Mesenchymal stem cell (in vitro differentiated cells and primary cell): ENCODE measurements around the gene PLCH2.

ENCODE experiments used
- DNase-seq: peaks from one replicate; pipeline ENCODE4 v3.0.0-alpha.2; 2013
- H2AFZ ChIP-seq: one replicate; pipeline ENCODE4 v1.6.1; 2013; ENCODE audit warnings: low read depth, mild to moderate bottlenecking, control low read depth, inconsistent platforms, low read length, moderate library complexity
- H2AK5ac ChIP-seq: 2 replicates; pipeline ENCODE4 v1.6.1; 2013; ENCODE audit warnings: low read length, moderate library complexity, mild to moderate bottlenecking, inconsistent platforms; ENCODE audit not compliant: severe bottlenecking
- H2BK120ac ChIP-seq: one replicate; pipeline ENCODE4 v1.6.1; 2013; ENCODE audit warnings: low read depth, mild to moderate bottlenecking, inconsistent platforms, low read length, moderate library complexity
- H2BK12ac ChIP-seq, 2 experiments: one replicate each; pipeline ENCODE4 v1.6.1; 2013; ENCODE audit warnings: inconsistent platforms in 2 of 2, low read length in 2 of 2, mild to moderate bottlenecking in 2 of 2, moderate library complexity in 2 of 2, control low read depth in 1 of 2
- H2BK15ac ChIP-seq: one replicate; pipeline ENCODE4 v1.6.1; 2013; ENCODE audit warnings: mild to moderate bottlenecking, low read depth, inconsistent platforms; ENCODE audit not compliant: poor library complexity, severe bottlenecking
- H2BK5ac ChIP-seq: 2 replicates; pipeline ENCODE4 v1.6.1; 2013; ENCODE audit warnings: low read depth, mild to moderate bottlenecking, low read length, control low read depth, inconsistent platforms; ENCODE audit not compliant: poor library complexity, severe bottlenecking
- H3K14ac ChIP-seq, 2 experiments: one replicate each; pipeline ENCODE4 v1.6.1; 2013; ENCODE audit warnings: inconsistent platforms in 2 of 2, low read length in 2 of 2, control low read depth in 1 of 2, mild to moderate bottlenecking in 1 of 2, moderate library complexity in 1 of 2
- H3K18ac ChIP-seq, 2 experiments: one replicate each; pipeline ENCODE4 v1.6.1; 2013; ENCODE audit warnings: inconsistent platforms in 2 of 2, low read length in 2 of 2, control low read depth in 1 of 2, low read depth in 1 of 2, mild to moderate bottlenecking in 1 of 2
- H3K23ac ChIP-seq, 2 experiments: one replicate each; pipeline ENCODE4 v1.6.1; 2013; ENCODE audit warnings: inconsistent platforms in 2 of 2, low read length in 2 of 2, mild to moderate bottlenecking in 2 of 2, moderate library complexity in 2 of 2, control low read depth in 1 of 2
- H3K27ac ChIP-seq: 2 replicates; pipeline ENCODE4 v1.5.1; 2013; ENCODE audit warnings: mild to moderate bottlenecking, moderate library complexity, low read length, control low read depth, inconsistent platforms; ENCODE audit not compliant: poor library complexity, severe bottlenecking
- H3K27me3 ChIP-seq, 2 experiments: 2 replicates each; pipeline versions ENCODE4 v1.6.1 to v1.7.0; 2013; ENCODE audit warnings: low read length in 2 of 2, mild to moderate bottlenecking in 2 of 2, moderate library complexity in 2 of 2, control low read depth in 1 of 2, inconsistent platforms in 1 of 2; ENCODE audit not compliant: control insufficient read depth in 1 of 2, insufficient read depth in 1 of 2
- H3K36me3 ChIP-seq, 2 experiments: 2 replicates each; pipeline versions ENCODE4 v1.6.1 to v1.7.0; 2013; ENCODE audit warnings: low read length in 2 of 2, control low read depth in 1 of 2, inconsistent platforms in 1 of 2, low read depth in 1 of 2, mild to moderate bottlenecking in 1 of 2; ENCODE audit not compliant: insufficient read depth in 2 of 2, control insufficient read depth in 1 of 2
- H3K4ac ChIP-seq, 2 experiments: one replicate each; pipeline ENCODE4 v1.6.1; 2013; ENCODE audit warnings: inconsistent platforms in 2 of 2, low read length in 2 of 2, mild to moderate bottlenecking in 2 of 2, moderate library complexity in 2 of 2, control low read depth in 1 of 2, low read depth in 1 of 2
- H3K4me1 ChIP-seq: 2 replicates; pipeline ENCODE4 v1.6.1; 2013; ENCODE audit warnings: low read depth, low read length, control low read depth; ENCODE audit not compliant: control insufficient read depth, insufficient read depth
- H3K4me2 ChIP-seq: 2 replicates; pipeline ENCODE4 v1.6.1; 2013; ENCODE audit warnings: low read length, mild to moderate bottlenecking, inconsistent platforms; ENCODE audit not compliant: poor library complexity, severe bottlenecking
- H3K4me3 ChIP-seq, 2 experiments: 2 replicates each; pipeline versions ENCODE4 v1.5.1 to v1.7.0; 2013; ENCODE audit warnings: low read length in 2 of 2, mild to moderate bottlenecking in 2 of 2, control low read depth in 1 of 2, low read depth in 1 of 2; ENCODE audit not compliant: insufficient read depth in 1 of 2
- H3K79me1 ChIP-seq: replicated peaks from 2 replicates; pipeline ENCODE4 v1.6.1; 2013; ENCODE audit warnings: mild to moderate bottlenecking, control low read depth, low read length, inconsistent platforms; ENCODE audit not compliant: poor library complexity, severe bottlenecking
- H3K9ac ChIP-seq: 2 replicates; pipeline ENCODE4 v1.7.0; 2013; ENCODE audit warnings: mild to moderate bottlenecking, low read length, moderate library complexity
- H3K9me3 ChIP-seq: 2 replicates; pipeline ENCODE4 v1.7.0; 2013; ENCODE audit warnings: mild to moderate bottlenecking, low read length; ENCODE audit not compliant: control insufficient read depth
- H4K8ac ChIP-seq: one replicate; pipeline ENCODE4 v1.6.1; 2013; ENCODE audit warnings: inconsistent platforms, mild to moderate bottlenecking, low read length, moderate library complexity
- H4K91ac ChIP-seq: one replicate; pipeline ENCODE4 v1.6.1; 2013; ENCODE audit warnings: mild to moderate bottlenecking, low read length, inconsistent platforms
- WGBS: methylation state at CpG from one replicate; pipeline ENCODE4 v1.1.7; 2013; ENCODE audit warnings: mixed read lengths; 5-methylcytosine and 5-hydroxymethylcytosine counted together

Gene PLCH2

DNA sequence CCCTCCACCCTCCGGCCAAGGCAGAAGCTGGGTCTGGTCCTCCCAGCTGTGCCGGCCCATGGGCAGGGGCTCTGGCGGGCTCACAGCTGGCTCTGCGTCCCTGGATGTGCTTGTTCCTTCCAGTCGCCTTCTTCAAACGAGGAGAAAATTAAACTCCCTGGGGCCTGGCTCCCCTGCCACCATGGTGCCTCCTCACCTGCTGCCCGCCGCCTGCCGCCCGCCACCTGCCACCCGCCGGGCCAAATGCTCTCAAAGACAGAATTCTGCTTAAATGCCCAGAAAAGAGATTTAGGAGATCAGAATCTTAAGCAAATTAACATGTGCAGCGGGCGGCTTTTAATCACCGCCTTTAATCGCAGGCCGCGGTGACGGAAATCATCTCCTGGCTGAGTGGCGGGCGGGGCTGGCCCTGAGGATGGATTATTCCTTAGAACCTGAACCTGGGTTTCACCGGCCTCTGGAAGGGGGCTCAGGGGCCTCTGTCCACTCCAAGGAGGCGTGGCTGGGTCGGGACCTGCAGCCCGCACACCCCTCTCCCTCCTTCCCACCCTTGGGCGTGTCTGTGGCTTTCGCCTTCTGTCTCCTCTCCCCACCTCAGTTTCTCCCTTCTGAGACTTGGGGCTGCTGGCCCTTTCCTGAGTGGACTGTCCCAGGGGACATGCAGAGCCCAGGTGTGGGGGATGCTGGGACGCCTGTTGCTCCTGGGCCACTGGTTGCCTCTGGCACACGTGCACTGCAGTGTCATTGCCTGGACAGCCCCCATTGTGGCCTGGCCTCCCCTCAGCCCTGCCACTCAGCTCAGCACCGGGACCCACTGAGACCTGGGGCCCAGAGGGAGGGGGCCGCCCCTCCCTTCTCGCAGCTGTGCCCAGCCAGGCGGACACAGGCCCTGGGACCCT is 10.5 kb upstream of the PLCH2 start:
- H4K8ac ChIP-seq: no peak overlapping the region
- WGBS: 79% methylated on average over 33 of the region's 33 CpGs
- H4K91ac ChIP-seq: no peak overlapping the region
- no peak overlapping the region for H2BK12ac ChIP-seq
- H2BK15ac ChIP-seq: no peak overlapping the region
- H3K9ac ChIP-seq: no peak overlapping the region
- no peak overlapping the region for H2BK120ac ChIP-seq
- peaks cover 82% of the 10 kb centered on the region for H3K4me1 ChIP-seq
- H2AK5ac ChIP-seq: no peak overlapping the region
- no peak overlapping the region for H3K4me2 ChIP-seq
- no peaks in the 10 kb centered on the region for H3K9me3 ChIP-seq
- no peak overlapping the region for H3K18ac ChIP-seq
- no peak overlapping the region for H3K4ac ChIP-seq
- H3K27me3 ChIP-seq: peaks cover 0 to 78% of the 10 kb centered on the region in 2 experiments
- peaks cover 0 to 11% of the 10 kb centered on the region in 2 experiments for H3K36me3 ChIP-seq
- H3K14ac ChIP-seq: no peak overlapping the region
- H3K79me1 ChIP-seq: peaks cover 34% of the 10 kb centered on the region
- peak overlapping the region in 1 of 2 experiments; percentile 21 for H3K4me3 ChIP-seq
- H3K23ac ChIP-seq: no peak overlapping the region
- no peak for DNase-seq
- no peak overlapping the region for H2AFZ ChIP-seq
- H3K27ac ChIP-seq: no peak overlapping the region
- no peak overlapping the region for H2BK5ac ChIP-seq

DNA sequence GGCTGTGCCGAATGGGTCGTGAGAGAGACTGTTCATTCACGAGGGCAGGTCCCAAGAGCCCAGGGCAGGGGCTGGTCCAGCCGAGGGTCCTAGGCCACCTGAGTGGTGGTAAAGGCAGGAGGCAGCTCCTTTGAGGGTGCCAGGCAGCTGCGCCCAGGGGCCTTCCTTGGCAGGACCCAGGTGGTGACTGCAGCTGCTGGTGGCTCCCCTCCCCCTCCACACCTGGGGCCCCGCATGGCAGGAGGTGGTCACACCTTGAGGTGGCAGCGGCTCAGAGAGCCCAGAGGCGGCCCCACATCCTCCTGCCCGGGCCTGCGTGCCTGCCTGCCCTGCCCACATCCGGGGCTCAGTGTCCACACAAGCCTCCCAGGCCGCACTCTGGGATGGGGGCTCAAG is 9.8 kb upstream of the PLCH2 start:
- no peak overlapping the region for H3K4ac ChIP-seq
- H2BK15ac ChIP-seq: no peak overlapping the region
- no peak overlapping the region for H3K9ac ChIP-seq
- H3K79me1 ChIP-seq: peaks cover 29% of the 10 kb centered on the region
- H3K4me3 ChIP-seq: no peak overlapping the region
- 76% methylated on average over 12 of the region's 12 CpGs for WGBS
- no peak overlapping the region for H3K14ac ChIP-seq
- no peak overlapping the region for H3K18ac ChIP-seq
- DNase-seq: no peak
- no peak overlapping the region for H2BK12ac ChIP-seq
- H3K4me1 ChIP-seq: peaks cover 79% of the 10 kb centered on the region
- no peak overlapping the region for H2BK5ac ChIP-seq
- H4K91ac ChIP-seq: no peak overlapping the region
- H4K8ac ChIP-seq: no peak overlapping the region
- H2AFZ ChIP-seq: no peak overlapping the region
- no peaks in the 10 kb centered on the region for H3K9me3 ChIP-seq
- H3K23ac ChIP-seq: no peak overlapping the region
- peaks cover 0 to 80% of the 10 kb centered on the region in 2 experiments for H3K27me3 ChIP-seq
- no peak overlapping the region for H3K27ac ChIP-seq
- no peak overlapping the region for H3K4me2 ChIP-seq
- no peak overlapping the region for H2AK5ac ChIP-seq
- no peak overlapping the region for H2BK120ac ChIP-seq
- peaks cover 0 to 12% of the 10 kb centered on the region in 2 experiments for H3K36me3 ChIP-seq

- Histone ChIP-seq H3K4me3 (peak overlapping the region in 1 of 2 experiments; percentile 22), H3K27me3 (peaks cover 0 to 87% of the 10 kb centered on the region in 2 experiments), H2AFZ (no peak overlapping the region), H3K14ac (no peak overlapping the region), H2BK15ac (no peak overlapping the region), H3K9ac (no peak overlapping the region), H2BK120ac (no peak overlapping the region), H3K4me1 (peaks cover 77% of the 10 kb centered on the region), H3K18ac (no peak overlapping the region), H2BK5ac (no peak overlapping the region), H2BK12ac (no peak overlapping the region), H3K36me3 (peaks cover 0 to 16% of the 10 kb centered on the region in 2 experiments), H3K27ac (no peak overlapping the region), H3K9me3 (no peaks in the 10 kb centered on the region), H4K8ac (no peak overlapping the region), H3K23ac (no peak overlapping the region), H2AK5ac (no peak overlapping the region), H3K79me1 (peaks cover 28% of the 10 kb centered on the region), H3K4me2 (peak overlapping the region; percentile 63), H3K4ac (no peak overlapping the region), H4K91ac (no peak overlapping the region)
- WGBS: 12% methylated on average over 19 of the region's 30 CpGs
- DNase-seq: no peak
Observed at GRCh38 chr1:2466958-2467554, 9.0 kb upstream of the PLCH2 start.

- Histone ChIP-seq H3K4me2 (no peak overlapping the region), H3K9me3 (no peaks in the 10 kb centered on the region), H3K79me1 (peaks cover 23% of the 10 kb centered on the region), H2BK120ac (no peak overlapping the region), H2BK12ac (no peak overlapping the region), H3K27ac (no peak overlapping the region), H3K14ac (no peak overlapping the region), H3K4me1 (peaks cover 75% of the 10 kb centered on the region), H3K23ac (no peak overlapping the region), H3K18ac (no peak overlapping the region), H2AK5ac (no peak overlapping the region), H4K91ac (no peak overlapping the region), H3K36me3 (peaks cover 0 to 18% of the 10 kb centered on the region in 2 experiments), H3K4ac (no peak overlapping the region), H2AFZ (no peak overlapping the region), H3K9ac (no peak overlapping the region), H3K4me3 (peak overlapping the region in 1 of 2 experiments; percentile 28), H3K27me3 (peaks cover 0 to 86% of the 10 kb centered on the region in 2 experiments), H2BK5ac (no peak overlapping the region), H4K8ac (no peak overlapping the region), H2BK15ac (no peak overlapping the region)
- 41% methylated on average over 14 of the region's 14 CpGs for WGBS
- DNase-seq: peak; percentile 34
Observed at GRCh38 chr1:2468041-2468472, 8.0 kb upstream of the PLCH2 start.
